Measurements from ENCODE around the gene IL17RC. TPM values are rescaled to one million over a fixed set of nuclear protein-coding genes. Genes with fewer than 3 reads are reported as not detected.

Gene IL17RC
- total and polyA plus RNA-seq, 2 of the 8 experiments (the other 6 are each of a cell fraction or from before 2014, with no cell fraction given), result 11.8 to 13.0 TPM

DNA sequence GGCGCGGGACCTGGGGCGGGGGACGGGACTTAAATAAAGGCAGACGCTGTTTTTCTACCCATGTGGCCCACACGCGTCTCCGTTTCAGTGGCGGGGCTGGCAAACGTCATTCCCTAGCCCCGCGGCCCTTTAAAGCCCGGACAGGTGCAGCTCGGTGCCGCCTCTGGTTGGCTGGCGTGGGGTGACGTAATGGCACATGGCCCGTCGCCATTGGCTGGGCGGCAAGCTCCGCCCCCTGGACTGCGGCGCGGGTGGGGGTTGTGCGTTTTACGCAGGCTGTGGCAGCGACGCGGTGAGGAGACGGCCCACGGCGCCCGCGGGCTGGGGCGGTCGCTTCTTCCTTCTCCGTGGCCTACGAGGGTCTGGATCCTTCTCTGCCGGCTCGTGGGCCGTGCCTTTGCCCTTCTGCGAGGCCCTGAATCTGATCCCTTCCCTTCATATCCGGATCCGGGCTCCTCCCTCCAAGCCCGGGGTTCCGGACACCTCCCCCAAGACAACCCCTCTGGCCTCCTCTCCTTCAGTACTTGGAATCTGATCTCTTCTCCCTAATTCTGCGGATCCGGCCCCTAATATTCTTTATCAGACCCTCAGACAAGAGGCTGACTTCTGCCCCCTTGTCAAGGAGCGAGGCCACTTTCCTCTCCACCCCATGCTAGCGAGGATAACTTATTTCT is 16.8 kb downstream of the IL17RC start, which contains the start of gene CRELD1 (continued):
- TF ChIP-seq, protein P1, sequence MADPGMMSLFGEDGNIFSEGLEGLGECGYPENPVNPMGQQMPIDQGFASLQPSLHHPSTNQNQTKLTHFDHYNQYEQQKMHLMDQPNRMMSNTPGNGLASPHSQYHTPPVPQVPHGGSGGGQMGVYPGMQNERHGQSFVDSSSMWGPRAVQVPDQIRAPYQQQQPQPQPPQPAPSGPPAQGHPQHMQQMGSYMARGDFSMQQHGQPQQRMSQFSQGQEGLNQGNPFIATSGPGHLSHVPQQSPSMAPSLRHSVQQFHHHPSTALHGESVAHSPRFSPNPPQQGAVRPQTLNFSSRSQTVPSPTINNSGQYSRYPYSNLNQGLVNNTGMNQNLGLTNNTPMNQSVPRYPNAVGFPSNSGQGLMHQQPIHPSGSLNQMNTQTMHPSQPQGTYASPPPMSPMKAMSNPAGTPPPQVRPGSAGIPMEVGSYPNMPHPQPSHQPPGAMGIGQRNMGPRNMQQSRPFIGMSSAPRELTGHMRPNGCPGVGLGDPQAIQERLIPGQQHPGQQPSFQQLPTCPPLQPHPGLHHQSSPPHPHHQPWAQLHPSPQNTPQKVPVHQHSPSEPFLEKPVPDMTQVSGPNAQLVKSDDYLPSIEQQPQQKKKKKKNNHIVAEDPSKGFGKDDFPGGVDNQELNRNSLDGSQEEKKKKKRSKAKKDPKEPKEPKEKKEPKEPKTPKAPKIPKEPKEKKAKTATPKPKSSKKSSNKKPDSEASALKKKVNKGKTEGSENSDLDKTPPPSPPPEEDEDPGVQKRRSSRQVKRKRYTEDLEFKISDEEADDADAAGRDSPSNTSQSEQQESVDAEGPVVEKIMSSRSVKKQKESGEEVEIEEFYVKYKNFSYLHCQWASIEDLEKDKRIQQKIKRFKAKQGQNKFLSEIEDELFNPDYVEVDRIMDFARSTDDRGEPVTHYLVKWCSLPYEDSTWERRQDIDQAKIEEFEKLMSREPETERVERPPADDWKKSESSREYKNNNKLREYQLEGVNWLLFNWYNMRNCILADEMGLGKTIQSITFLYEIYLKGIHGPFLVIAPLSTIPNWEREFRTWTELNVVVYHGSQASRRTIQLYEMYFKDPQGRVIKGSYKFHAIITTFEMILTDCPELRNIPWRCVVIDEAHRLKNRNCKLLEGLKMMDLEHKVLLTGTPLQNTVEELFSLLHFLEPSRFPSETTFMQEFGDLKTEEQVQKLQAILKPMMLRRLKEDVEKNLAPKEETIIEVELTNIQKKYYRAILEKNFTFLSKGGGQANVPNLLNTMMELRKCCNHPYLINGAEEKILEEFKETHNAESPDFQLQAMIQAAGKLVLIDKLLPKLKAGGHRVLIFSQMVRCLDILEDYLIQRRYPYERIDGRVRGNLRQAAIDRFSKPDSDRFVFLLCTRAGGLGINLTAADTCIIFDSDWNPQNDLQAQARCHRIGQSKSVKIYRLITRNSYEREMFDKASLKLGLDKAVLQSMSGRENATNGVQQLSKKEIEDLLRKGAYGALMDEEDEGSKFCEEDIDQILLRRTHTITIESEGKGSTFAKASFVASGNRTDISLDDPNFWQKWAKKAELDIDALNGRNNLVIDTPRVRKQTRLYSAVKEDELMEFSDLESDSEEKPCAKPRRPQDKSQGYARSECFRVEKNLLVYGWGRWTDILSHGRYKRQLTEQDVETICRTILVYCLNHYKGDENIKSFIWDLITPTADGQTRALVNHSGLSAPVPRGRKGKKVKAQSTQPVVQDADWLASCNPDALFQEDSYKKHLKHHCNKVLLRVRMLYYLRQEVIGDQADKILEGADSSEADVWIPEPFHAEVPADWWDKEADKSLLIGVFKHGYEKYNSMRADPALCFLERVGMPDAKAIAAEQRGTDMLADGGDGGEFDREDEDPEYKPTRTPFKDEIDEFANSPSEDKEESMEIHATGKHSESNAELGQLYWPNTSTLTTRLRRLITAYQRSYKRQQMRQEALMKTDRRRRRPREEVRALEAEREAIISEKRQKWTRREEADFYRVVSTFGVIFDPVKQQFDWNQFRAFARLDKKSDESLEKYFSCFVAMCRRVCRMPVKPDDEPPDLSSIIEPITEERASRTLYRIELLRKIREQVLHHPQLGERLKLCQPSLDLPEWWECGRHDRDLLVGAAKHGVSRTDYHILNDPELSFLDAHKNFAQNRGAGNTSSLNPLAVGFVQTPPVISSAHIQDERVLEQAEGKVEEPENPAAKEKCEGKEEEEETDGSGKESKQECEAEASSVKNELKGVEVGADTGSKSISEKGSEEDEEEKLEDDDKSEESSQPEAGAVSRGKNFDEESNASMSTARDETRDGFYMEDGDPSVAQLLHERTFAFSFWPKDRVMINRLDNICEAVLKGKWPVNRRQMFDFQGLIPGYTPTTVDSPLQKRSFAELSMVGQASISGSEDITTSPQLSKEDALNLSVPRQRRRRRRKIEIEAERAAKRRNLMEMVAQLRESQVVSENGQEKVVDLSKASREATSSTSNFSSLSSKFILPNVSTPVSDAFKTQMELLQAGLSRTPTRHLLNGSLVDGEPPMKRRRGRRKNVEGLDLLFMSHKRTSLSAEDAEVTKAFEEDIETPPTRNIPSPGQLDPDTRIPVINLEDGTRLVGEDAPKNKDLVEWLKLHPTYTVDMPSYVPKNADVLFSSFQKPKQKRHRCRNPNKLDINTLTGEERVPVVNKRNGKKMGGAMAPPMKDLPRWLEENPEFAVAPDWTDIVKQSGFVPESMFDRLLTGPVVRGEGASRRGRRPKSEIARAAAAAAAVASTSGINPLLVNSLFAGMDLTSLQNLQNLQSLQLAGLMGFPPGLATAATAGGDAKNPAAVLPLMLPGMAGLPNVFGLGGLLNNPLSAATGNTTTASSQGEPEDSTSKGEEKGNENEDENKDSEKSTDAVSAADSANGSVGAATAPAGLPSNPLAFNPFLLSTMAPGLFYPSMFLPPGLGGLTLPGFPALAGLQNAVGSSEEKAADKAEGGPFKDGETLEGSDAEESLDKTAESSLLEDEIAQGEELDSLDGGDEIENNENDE (IDR thresholded peaks at IDR 0.05; ENCODE audit: insufficient replicate concordance, low read length), result no peak
- TF ChIP-seq RBBP5 (IDR thresholded peaks at IDR 0.05; ENCODE audit: borderline replicate concordance, low read depth, low read length) (0 out of 2 replicates have a peak, but pooled peaks have one; percentile 33), POLR2AphosphoS5 (IDR thresholded peaks at IDR 0.05; ENCODE audit: low read depth, low read length) (peak; percentile 47), SUZ12 (IDR thresholded peaks at IDR 0.05; ENCODE audit: low read length) (no peak), BACH1 (IDR thresholded peaks at IDR 0.05; ENCODE audit: low read length) (peak; percentile 34; the same call in 1 of the 2 replicates), SAP30 (IDR thresholded peaks at IDR 0.05; ENCODE audit: insufficient read depth, insufficient replicate concordance, low read length) (no peak), TEAD4 (IDR thresholded peaks at IDR 0.05; ENCODE audit: low read depth, low read length) (no peak), KDM5A (IDR thresholded peaks at IDR 0.05; ENCODE audit: low read length) (no peak), CBX5 (IDR thresholded peaks at IDR 0.05; ENCODE audit: low read depth, low read length) (no peak)
